Hematopoietic multipotent progenitor cell (in vitro differentiated cells): Measurements from ENCODE around the gene ALDH1L1. TPM values are rescaled to one million over a fixed set of nuclear protein-coding genes. Genes with fewer than 3 reads are reported as not detected.

Source experiments
- DNase-seq, 3 donors: peaks; one replicate each; pipeline ENCODE4 v3.0.0-alpha.2; 2011 to 2015; ENCODE audit warnings: low read depth in 2 of 3, low spot score in 2 of 3
- total RNA-seq: library from RNA; depleted of rRNA; stranded (reverse); fragments of >200 nt; gene quantifications from one replicate; pipeline ENCODE4 v1.2.3, GENCODE V29; 2012

ALDH1L1 gene
- total RNA-seq, 1 donor, result under 0.01 TPM

- no peak for DNase-seq
Observed at GRCh38 chr3:126135406-126136076, 44.8 kb downstream of the ALDH1L1 start.

GRCh38 chr3:126135071-126135405, 45.3 kb downstream of the ALDH1L1 start:
- DNase-seq, result no peak

GRCh38 chr3:126134219-126134975, 46.0 kb downstream of the ALDH1L1 start:
- DNase-seq, result peak in 2 of 3 donors; percentile 59 to 79

GRCh38 chr3:126133606-126134005, 46.8 kb downstream of the ALDH1L1 start:
- no peak for DNase-seq

GRCh38 chr3:126132751-126133511, 47.5 kb downstream of the ALDH1L1 start:
- DNase-seq, result no peak

- DNase-seq, result no peak
Observed at GRCh38 chr3:126131881-126132750, 48.3 kb downstream of the ALDH1L1 start.

- DNase-seq, result no peak
Observed at GRCh38 chr3:126130981-126131745, 49.2 kb downstream of the ALDH1L1 start.

GRCh38 chr3:126130081-126130855, 50.1 kb downstream of the ALDH1L1 start:
- no peak for DNase-seq

GRCh38 chr3:126129398-126129891, 50.9 kb downstream of the ALDH1L1 start:
- DNase-seq, result no peak

- DNase-seq, result no peak
Observed at GRCh38 chr3:126128504-126129397, 51.6 kb downstream of the ALDH1L1 start.

- DNase-seq, result no peak
Observed at GRCh38 chr3:126127904-126128303, 52.5 kb downstream of the ALDH1L1 start.

GRCh38 chr3:126127452-126127851, 52.9 kb downstream of the ALDH1L1 start:
- no peak for DNase-seq

GRCh38 chr3:126126811-126127431, 53.5 kb downstream of the ALDH1L1 start:
- no peak for DNase-seq

- DNase-seq, result no peak
Observed at GRCh38 chr3:126126286-126126685, 54.1 kb downstream of the ALDH1L1 start.

- DNase-seq, result no peak
Observed at GRCh38 chr3:126125781-126126251, 54.6 kb downstream of the ALDH1L1 start.

- DNase-seq, result no peak
Observed at GRCh38 chr3:126125341-126125740, 55.0 kb downstream of the ALDH1L1 start.

GRCh38 chr3:126124896-126125295, 55.5 kb downstream of the ALDH1L1 start:
- no peak for DNase-seq
